ENCODE measurements around the gene SLC25A21. TPM values are rescaled to one million over a fixed set of nuclear protein-coding genes. Genes with fewer than 3 reads are reported as not detected.
"Not testable (repeated sequence)": the region's sequence is repeated elsewhere in the genome, so short reads cannot be mapped to it uniquely, and the experiment has no call there.

Gene SLC25A21
- total RNA-seq = 1 to 10 TPM in 3 of 4 donors, under 1 TPM in 1; 0.39 to 3.3 (median 1.2) TPM

DNA sequence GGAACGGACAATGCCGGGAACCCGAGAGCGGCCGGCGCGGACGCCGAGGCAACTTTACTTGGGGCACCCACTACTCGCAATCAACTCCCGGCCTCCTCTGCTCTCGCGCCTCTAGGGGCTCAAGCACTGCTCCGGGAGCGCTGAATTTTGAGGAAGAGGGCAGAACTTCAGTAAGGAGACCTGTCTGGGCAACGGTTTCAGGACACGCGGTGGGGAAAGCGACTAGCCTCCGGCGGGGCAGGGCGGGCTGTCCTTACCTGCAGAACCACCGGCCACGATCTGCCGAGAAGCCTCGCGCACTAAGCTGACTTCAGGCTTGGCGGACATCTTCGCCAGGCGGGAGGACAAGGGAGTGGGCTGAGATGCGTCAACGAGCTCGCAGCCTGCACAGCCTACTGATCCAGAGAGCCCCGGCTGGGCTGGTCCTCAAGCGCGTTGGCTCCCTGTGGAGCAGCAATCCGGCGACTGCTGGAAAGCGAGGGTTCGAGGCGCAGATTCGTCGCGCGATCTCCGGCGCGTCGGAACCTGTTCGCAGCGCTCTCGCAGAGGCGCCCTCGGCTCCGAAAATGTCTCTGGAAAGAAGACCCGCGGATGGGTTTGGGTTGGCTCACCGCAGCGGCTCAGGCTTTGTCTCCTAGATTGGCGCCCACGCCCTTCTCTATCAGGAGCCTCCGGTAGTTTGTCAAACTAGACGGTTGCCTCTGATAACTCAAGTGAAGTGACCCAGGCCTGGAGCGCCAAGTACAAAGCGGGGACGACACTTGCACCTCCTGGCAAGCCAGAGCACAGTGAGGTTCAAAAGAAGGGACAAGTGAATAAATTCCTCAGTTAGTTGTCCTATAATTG is at the start of gene SLC25A21:
Gene SLC25A21, minus strand, starts transcription at position 583 of the 846 bp plus-strand sequence.
- TF ChIP-seq, protein P1, sequence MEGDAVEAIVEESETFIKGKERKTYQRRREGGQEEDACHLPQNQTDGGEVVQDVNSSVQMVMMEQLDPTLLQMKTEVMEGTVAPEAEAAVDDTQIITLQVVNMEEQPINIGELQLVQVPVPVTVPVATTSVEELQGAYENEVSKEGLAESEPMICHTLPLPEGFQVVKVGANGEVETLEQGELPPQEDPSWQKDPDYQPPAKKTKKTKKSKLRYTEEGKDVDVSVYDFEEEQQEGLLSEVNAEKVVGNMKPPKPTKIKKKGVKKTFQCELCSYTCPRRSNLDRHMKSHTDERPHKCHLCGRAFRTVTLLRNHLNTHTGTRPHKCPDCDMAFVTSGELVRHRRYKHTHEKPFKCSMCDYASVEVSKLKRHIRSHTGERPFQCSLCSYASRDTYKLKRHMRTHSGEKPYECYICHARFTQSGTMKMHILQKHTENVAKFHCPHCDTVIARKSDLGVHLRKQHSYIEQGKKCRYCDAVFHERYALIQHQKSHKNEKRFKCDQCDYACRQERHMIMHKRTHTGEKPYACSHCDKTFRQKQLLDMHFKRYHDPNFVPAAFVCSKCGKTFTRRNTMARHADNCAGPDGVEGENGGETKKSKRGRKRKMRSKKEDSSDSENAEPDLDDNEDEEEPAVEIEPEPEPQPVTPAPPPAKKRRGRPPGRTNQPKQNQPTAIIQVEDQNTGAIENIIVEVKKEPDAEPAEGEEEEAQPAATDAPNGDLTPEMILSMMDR (IDR thresholded peaks at IDR 0.05) = peak in 1 of 3 experiments; percentile 11
- TF ChIP-seq POLR2A (IDR thresholded peaks at IDR 0.05; ENCODE audit: low read depth) (no peak), POLR2AphosphoS5 (IDR thresholded peaks at IDR 0.05) (peak; percentile 77 to 79)
- DNase-seq (ENCODE audit: extremely low spot score) = no peak
- intact Hi-C loops (cut with DNase I) = loop anchor here (2.0 kb wide), 1 partner anchor 25 kb away; the partner anchor contains the start of gene MIPOL1

DNA sequence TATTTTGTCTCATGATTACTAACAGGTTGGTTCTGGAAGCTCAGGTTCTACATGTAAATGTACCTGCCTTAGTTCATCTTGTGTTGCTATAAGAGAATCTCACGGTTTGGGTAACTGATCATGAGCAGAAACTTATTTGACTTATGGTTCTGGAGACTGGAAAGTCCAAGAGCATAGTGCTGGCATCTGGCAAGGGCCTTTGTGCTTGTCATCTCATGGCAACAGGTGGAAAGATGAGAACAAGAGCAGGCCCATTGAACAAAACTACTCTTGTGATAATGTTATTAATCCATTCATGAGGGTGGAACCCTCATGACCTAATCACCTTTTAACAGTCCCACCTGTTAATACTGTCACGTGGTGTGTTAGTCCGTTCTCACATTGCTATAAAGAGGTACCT is 48.7 kb upstream of the SLC25A21 start:
- intact Hi-C loops (cut with DNase I) = no loop called here
- no peaks in the 10 kb centered on the region for H3K27me3 ChIP-seq
- peaks cover 0 to 3% (median 0%) of the 10 kb centered on the region in 4 donors for H3K4me1 ChIP-seq
- no peak overlapping the region for H3K27ac ChIP-seq (replicated peaks in 1 of 4)
- no peak overlapping the region for H3K4me3 ChIP-seq
- peaks cover 0 to 4% (median 0%) of the 10 kb centered on the region in 4 donors for H3K9me3 ChIP-seq
- DNase-seq (ENCODE audit: extremely low spot score) = no peak
- TF ChIP-seq POLR2AphosphoS5 (IDR thresholded peaks at IDR 0.05) = no peak
- TF ChIP-seq POLR2A (IDR thresholded peaks at IDR 0.05; ENCODE audit: low read depth) = no peak
- no peak for TF ChIP-seq EP300 (IDR thresholded peaks at IDR 0.05)
- TF ChIP-seq, protein P1 (IDR thresholded peaks at IDR 0.05) = no peak
- peaks cover 0 to 4% (median 0%) of the 10 kb centered on the region in 4 donors for H3K36me3 ChIP-seq
- 99% methylated on average over 3 of the region's 3 CpGs for WGBS

More for the DNA sequence above, at the start of gene SLC25A21:
- peak within 1 kb of the TSS; percentile 66 to 78 (median 70) for H3K4me3 ChIP-seq
- H3K4me1 ChIP-seq = peaks cover 15 to 21% (median 17%) of the 10 kb centered on the region in 4 donors
- no peaks in the 10 kb centered on the region for H3K27me3 ChIP-seq
- H3K36me3 ChIP-seq = no peaks in the 10 kb centered on the region
- peak within 1 kb of the TSS; percentile 88 to 92 (median 90) for H3K27ac ChIP-seq (replicated peaks in 1 of 4)
- no peaks in the 10 kb centered on the region for H3K9me3 ChIP-seq
- 1% methylated on average over 16 of the region's 66 CpGs for WGBS

DNA sequence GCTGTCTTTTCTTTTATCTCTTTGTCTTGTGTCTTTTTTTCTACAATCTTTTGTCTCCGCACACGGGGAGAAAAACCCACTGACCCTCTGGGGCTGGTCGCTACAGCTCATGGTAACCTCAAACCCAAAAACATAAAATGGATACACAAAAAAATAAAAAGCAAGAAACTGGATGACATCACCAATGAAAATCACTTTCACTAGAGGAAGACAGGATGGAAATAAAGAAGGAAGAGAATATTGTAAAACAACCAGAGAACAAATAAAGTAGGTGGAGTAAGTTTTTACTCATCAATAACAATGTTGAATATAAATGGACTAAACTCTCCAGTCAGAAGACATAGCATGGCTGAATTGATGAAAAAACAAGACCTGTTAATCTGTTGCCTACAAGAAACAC is 42.9 kb upstream of the SLC25A21 start:
- no peak overlapping the region for H3K4me3 ChIP-seq
- peaks cover 0 to 3% (median 0%) of the 10 kb centered on the region in 4 donors for H3K36me3 ChIP-seq
- 95% methylated on average over 3 of the region's 3 CpGs for WGBS
- no peak for TF ChIP-seq POLR2AphosphoS5 (IDR thresholded peaks at IDR 0.05)
- no peaks in the 10 kb centered on the region for H3K4me1 ChIP-seq
- no peak overlapping the region for H3K27ac ChIP-seq (replicated peaks in 1 of 4)
- no peaks in the 10 kb centered on the region for H3K27me3 ChIP-seq
- intact Hi-C loops (cut with DNase I) = no loop called here
- no peak for DNase-seq (ENCODE audit: extremely low spot score)
- H3K9me3 ChIP-seq = no peaks in the 10 kb centered on the region

DNA sequence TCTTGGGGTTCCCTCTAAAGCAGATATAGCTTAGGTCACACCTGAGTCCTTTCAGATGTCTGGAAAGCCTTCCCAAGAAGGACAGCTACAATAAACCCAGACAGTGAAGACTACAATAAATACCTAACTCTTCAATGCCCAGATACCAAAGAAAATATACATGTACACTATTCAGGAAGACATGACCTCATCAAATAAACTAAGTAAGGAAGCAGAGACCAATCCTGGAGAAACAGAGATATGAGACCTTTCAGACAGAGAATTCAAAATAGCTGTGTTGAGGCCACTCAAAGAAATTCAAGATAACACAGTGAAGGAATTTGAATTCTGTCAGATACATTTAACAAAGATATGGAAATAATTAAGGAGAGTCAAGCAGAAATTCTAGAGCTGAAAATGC is 40.6 kb upstream of the SLC25A21 start:
- H3K27ac ChIP-seq (replicated peaks in 1 of 4) = no peak overlapping the region
- no peaks in the 10 kb centered on the region for H3K4me1 ChIP-seq
- TF ChIP-seq EP300 (IDR thresholded peaks at IDR 0.05) = no peak
- TF ChIP-seq, protein P1 (IDR thresholded peaks at IDR 0.05) = no peak
- TF ChIP-seq POLR2AphosphoS5 (IDR thresholded peaks at IDR 0.05) = no peak
- no peak for TF ChIP-seq POLR2A (IDR thresholded peaks at IDR 0.05; ENCODE audit: low read depth)
- H3K4me3 ChIP-seq = no peak overlapping the region
- intact Hi-C loops (cut with DNase I) = no loop called here
- DNase-seq (ENCODE audit: extremely low spot score) = no peak
- no peaks in the 10 kb centered on the region for H3K9me3 ChIP-seq
- no peaks in the 10 kb centered on the region for H3K27me3 ChIP-seq
- peaks cover 0 to 3% (median 0%) of the 10 kb centered on the region in 4 donors for H3K36me3 ChIP-seq

DNA sequence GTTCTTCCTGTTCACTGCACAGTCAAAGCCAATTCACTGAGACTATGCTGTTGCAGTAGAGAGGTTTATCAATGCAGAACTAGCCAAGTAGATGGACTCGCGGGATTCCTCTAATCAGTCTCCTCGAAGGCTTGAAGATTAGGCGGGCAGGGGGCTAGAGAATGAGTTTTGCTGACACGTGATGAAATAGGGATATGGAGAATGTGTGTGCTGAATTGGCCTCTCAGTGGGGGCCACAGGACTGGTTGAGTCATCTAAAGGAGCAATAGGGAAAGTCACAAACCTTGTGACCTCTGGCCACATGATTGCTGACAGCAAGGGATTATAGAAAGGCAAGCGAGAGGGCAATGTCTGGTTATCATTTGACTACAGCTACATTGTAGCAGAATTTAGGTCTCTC is 38.0 kb upstream of the SLC25A21 start:
- Histone ChIP-seq H3K27ac (replicated peaks in 1 of 4) (no peak overlapping the region), H3K9me3 (peaks cover 0 to 8% (median 0%) of the 10 kb centered on the region in 4 donors), H3K4me3 (no peak overlapping the region), H3K4me1 (no peaks in the 10 kb centered on the region), H3K27me3 (no peaks in the 10 kb centered on the region), H3K36me3 (peaks cover 0 to 3% (median 0%) of the 10 kb centered on the region in 4 donors)
- DNase-seq (ENCODE audit: extremely low spot score) = no peak
- TF ChIP-seq EP300 (IDR thresholded peaks at IDR 0.05) = no peak
- WGBS = 98% methylated on average over 6 of the region's 6 CpGs
- intact Hi-C loops (cut with DNase I) = no loop called here

DNA sequence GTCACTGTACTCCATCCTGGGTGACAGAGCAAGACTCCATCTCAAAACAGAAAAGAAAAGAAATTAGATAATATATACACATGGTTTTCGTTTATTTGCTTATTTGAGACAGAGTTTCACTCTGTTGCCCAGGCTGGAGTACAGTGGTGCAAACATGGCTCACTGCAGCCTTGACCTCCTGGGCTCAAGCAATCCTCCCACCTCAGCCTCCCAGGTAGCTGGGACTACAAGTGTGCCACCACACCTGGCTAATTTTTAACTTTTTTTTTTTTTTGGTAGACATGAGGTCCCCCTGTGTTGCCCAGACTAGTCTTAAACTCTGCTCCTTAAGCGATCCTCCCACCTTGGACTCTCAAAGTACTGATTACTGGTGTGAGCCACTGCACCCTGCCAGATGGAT is 37.2 kb upstream of the SLC25A21 start:
- DNase-seq (ENCODE audit: extremely low spot score); H3K4me1 ChIP-seq; H3K27me3 ChIP-seq; H3K27ac ChIP-seq (replicated peaks in 1 of 4); H3K36me3 ChIP-seq; H3K4me3 ChIP-seq; H3K9me3 ChIP-seq; intact Hi-C loops (cut with DNase I): not testable (repeated sequence)
- 92% methylated on average over 2 of the region's 2 CpGs for WGBS

DNA sequence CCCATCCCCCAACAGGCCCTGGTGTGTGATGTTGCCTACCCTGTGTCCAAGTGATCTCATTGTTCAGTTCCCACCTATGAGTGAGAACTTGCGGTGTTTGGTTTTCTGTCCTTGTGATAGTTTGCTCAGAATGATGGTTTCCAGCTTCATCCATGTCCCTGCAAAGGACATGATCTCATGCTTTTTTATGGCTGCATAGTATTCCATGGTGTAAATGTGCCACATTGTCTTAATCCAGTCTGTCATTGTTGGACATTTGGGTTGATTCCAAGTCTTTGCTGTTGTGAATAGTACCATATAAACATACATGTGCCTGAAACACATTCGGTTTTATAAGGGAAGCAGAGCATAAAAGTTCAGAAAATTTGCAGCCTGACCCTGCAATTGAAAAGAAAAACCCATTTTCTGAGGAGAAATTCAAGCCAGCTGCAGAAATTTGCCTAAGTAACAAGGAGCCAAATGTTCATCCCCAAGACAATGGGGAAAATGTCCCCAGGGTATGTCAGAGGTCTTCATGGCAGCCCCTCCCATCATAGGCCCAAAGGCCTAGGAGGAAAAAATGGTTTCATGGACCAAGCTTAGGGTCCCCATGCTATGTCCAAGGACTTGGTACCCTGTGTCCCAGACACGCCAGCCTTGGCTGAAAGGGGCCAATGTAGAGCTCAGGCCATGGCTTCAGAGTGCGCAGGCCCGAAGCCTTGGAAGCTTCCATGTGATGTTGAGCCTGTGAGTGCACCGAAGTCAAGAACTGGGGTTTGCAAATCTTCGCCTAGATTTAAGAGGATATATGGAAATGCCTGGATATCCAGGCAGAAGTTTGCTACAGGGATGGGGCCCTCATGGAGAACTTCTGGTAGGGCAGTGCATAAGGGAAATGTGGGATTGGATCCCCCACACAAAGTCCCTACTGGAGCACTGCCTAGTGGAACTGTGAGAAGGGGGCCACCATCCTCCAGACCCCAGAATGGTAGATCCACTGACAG is 33.5 kb upstream of the SLC25A21 start:
- intact Hi-C loops (cut with DNase I) = not testable (repeated sequence)

More for the DNA sequence above, 33.5 kb upstream of the SLC25A21 start:
- H3K36me3 ChIP-seq; H3K27ac ChIP-seq (replicated peaks in 1 of 4); H3K27me3 ChIP-seq; DNase-seq (ENCODE audit: extremely low spot score); H3K4me3 ChIP-seq; H3K9me3 ChIP-seq; H3K4me1 ChIP-seq: not testable (repeated sequence)
- WGBS = 93% methylated on average over 5 of the region's 7 CpGs
